Keratinocyte (primary cell): ENCODE measurements around the gene ALX4. TPM values are rescaled to one million over a fixed set of nuclear protein-coding genes. Genes with fewer than 3 reads are reported as not detected.

Experiments
- DNase-seq: peaks from one replicate; pipeline ENCODE4 v3.0.0-alpha.2; 2011; ENCODE audit warnings: low read depth, missing footprints, low spot score
- FAIRE-seq: peaks from 2 replicates; lab custom pipeline; 2011; peaks lifted over from hg19 to GRCh38; lab: Jason Lieb, UNC
- H2AFZ ChIP-seq: 2 replicates; pipeline ENCODE4 v1.6.0; 2012; ENCODE audit warnings: low read length, control low read depth, inconsistent platforms; ENCODE audit not compliant: control insufficient read depth
- H3K27ac ChIP-seq: 2 replicates; pipeline ENCODE4 v1.5.1; 2011; ENCODE audit warnings: low read length; ENCODE audit not compliant: control insufficient read depth, insufficient read depth
- H3K27me3 ChIP-seq: 3 replicates; pipeline ENCODE4 v1.6.0; 2011; ENCODE audit warnings: low read length; ENCODE audit not compliant: control insufficient read depth, insufficient read depth; ENCODE audit errors: extremely low read depth
- H3K36me3 ChIP-seq, 2 experiments: 2 replicates in 1 of 2; 3 replicates in 1 of 2; pipeline ENCODE4 v1.5.1; 2011; ENCODE audit warnings: low read length in 2 of 2, mild to moderate bottlenecking in 1 of 2; ENCODE audit not compliant: control insufficient read depth in 2 of 2, insufficient read depth in 2 of 2; ENCODE audit errors: extremely low read depth in 1 of 2
- H3K4me1 ChIP-seq: 3 replicates; pipeline ENCODE4 v1.5.1; 2011; ENCODE audit warnings: low read length; ENCODE audit not compliant: control insufficient read depth, insufficient read depth; ENCODE audit errors: extremely low read depth
- H3K4me2 ChIP-seq: 3 replicates; pipeline ENCODE4 v1.6.0; 2011; ENCODE audit warnings: low read depth, low read length; ENCODE audit not compliant: control insufficient read depth, insufficient read depth; ENCODE audit errors: extremely low read depth
- H3K4me3 ChIP-seq, 3 experiments: fragments of 200-600 bp in 1 of 3; sonication (generic) in 1 of 3; 2 replicates in 2 of 3; 3 replicates in 1 of 3; pipeline ENCODE4 v1.5.1; 2011 to 2016; ENCODE audit warnings: low read length in 3 of 3, mild to moderate bottlenecking in 3 of 3, control low read depth in 2 of 3, inconsistent platforms in 1 of 3, low read depth in 1 of 3, mixed read lengths in 1 of 3, mixed run types in 1 of 3, moderate library complexity in 1 of 3; ENCODE audit not compliant: control insufficient read depth in 2 of 3, insufficient read depth in 2 of 3; ENCODE audit errors: extremely low read depth in 1 of 3
- H3K79me2 ChIP-seq: 2 replicates; pipeline ENCODE4 v1.6.0; 2012; ENCODE audit warnings: low read length; ENCODE audit not compliant: control insufficient read depth, insufficient read depth
- H3K9ac ChIP-seq: 3 replicates; pipeline ENCODE4 v1.6.0; 2011; ENCODE audit warnings: low read length; ENCODE audit not compliant: control insufficient read depth, insufficient read depth; ENCODE audit errors: extremely low read depth
- H3K9me1 ChIP-seq: 3 replicates; pipeline ENCODE4 v1.6.0; 2011; ENCODE audit warnings: low read length; ENCODE audit not compliant: control insufficient read depth, insufficient read depth; ENCODE audit errors: extremely low read depth
- H3K9me3 ChIP-seq: 2 replicates; pipeline ENCODE4 v1.5.1; 2012; ENCODE audit warnings: low read depth, low read length; ENCODE audit not compliant: control insufficient read depth
- H4K20me1 ChIP-seq: 3 replicates; pipeline ENCODE4 v1.6.0; 2011; ENCODE audit warnings: low read length; ENCODE audit not compliant: control insufficient read depth, insufficient read depth; ENCODE audit errors: extremely low read depth
- EZH2 ChIP-seq: IDR thresholded peaks from one replicate; pipeline ENCODE4 v1.6.1; 2012; ENCODE audit warnings: inconsistent platforms, mild to moderate bottlenecking, low read length, moderate library complexity
- dilution Hi-C: fragments of 300-500 bp; cut with MboI; formaldehyde crosslinking; loops from one replicate; pipeline ENCODE4 v1.7.0; 2020; ENCODE audit warnings: low sequenced_read_pairs; ENCODE audit not compliant: extremely low pct_ligation_motif_present
- polyA plus RNA-seq, 5 experiments: library from polyadenylated mRNA; depleted of rRNA in 3 of 5; stranded (reverse) in 3 of 5; stranded (forward) in 1 of 5; unstranded in 1 of 5; fragments of >200 nt; gene quantifications; 1 replicate in 1 of 5; 2 replicates in 3 of 5; 3 replicates in 1 of 5; pipeline versions ENCODE4 v1.2.1 to v1.2.3, GENCODE V29; 2011 to 2012; ENCODE audit warnings: missing spikeins in 2 of 5, low read depth in 1 of 5, low replicate concordance in 1 of 5
- TF ChIP-seq, protein P1 (sequence below), 3 experiments: IDR thresholded peaks in 1 of 3; conservative IDR thresholded peaks in 1 of 3; optimal IDR thresholded peaks in 1 of 3; 2 replicates in 2 of 3; 3 replicates in 1 of 3; pipeline versions ENCODE3 to v1.5.1; 2011; ENCODE audit warnings: low read length in 3 of 3, mild to moderate bottlenecking in 3 of 3, moderate library complexity in 2 of 3, control low read depth in 1 of 3, inconsistent platforms in 1 of 3; ENCODE audit not compliant: insufficient read depth in 2 of 3; ENCODE audit errors: extremely low read depth in 1 of 3

ALX4 gene
- polyA plus RNA-seq, 1 donor (not counting 4 experiments of a cell fraction or from before 2014, with no cell fraction given): not detected

DNA sequence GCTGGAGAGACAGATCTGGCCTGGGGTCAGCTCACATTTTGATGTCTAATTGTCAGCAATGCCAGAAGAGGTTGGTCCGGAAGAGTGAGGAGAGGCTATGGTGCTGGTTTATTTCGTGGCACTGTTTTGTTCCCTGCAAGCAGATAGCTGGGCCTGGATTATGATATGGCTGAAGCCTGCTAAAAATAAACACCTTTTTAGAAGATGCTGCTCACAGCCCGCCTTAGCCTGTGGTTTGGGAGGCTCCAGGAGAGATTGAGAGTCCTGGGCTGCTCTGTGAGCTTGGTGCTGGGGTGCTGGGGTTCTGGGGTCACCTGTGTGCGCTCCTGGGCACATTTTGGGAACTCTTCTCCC is 29.6 kb upstream of the ALX4 start:
- peaks cover 55% of the 10 kb centered on the region for H3K27me3 ChIP-seq
- no peaks in the 10 kb centered on the region for H3K4me1 ChIP-seq
- H4K20me1 ChIP-seq: no peaks in the 10 kb centered on the region

DNA sequence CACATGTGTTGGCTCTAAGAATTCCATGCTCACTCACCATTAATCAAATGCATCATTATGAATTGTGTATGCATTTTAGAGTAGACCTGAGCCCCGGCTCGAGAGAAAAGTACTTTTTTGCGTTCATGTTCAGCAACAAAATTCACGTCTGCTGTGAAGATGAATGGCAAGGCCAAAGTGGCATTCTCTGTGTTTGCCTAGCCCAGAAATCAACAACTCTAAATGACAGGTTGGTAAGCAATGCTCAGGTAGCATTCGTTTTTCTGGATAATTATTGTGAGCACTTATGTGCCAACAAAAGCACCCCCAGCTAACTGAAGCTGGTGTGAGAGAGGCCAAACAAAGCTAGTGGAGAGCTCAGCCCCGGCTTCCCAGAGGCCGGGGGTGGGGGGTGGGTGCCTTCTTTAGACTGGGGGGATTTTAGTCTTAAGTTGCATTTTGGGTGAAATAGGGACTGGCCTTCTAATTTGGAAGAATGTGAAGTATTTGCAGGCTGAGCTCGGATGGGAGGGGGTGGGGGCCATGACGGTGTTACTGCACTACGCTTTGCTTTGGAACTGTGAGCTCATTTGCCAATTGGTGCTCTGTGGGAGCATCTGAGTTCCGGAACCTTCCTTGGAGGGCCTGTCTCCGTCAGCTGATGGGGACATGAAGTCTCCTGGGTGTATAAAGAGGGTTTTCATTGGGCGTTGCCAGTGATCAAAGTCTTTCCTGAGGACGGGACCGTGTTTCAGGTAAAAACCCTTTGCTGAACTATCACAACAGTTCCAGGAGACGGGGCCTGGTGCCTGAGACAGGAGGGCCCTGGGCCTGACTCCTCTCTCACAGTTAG is 29.0 kb upstream of the ALX4 start:
- no peak overlapping the region for H3K27ac ChIP-seq
- TF ChIP-seq, protein P1, sequence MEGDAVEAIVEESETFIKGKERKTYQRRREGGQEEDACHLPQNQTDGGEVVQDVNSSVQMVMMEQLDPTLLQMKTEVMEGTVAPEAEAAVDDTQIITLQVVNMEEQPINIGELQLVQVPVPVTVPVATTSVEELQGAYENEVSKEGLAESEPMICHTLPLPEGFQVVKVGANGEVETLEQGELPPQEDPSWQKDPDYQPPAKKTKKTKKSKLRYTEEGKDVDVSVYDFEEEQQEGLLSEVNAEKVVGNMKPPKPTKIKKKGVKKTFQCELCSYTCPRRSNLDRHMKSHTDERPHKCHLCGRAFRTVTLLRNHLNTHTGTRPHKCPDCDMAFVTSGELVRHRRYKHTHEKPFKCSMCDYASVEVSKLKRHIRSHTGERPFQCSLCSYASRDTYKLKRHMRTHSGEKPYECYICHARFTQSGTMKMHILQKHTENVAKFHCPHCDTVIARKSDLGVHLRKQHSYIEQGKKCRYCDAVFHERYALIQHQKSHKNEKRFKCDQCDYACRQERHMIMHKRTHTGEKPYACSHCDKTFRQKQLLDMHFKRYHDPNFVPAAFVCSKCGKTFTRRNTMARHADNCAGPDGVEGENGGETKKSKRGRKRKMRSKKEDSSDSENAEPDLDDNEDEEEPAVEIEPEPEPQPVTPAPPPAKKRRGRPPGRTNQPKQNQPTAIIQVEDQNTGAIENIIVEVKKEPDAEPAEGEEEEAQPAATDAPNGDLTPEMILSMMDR (optimal IDR thresholded peaks at IDR 0.05 in 1 of 3, IDR thresholded peaks at IDR 0.05 in 1 of 3, conservative IDR thresholded peaks at IDR 0.05 in 1 of 3; ENCODE audit: extremely low read depth in 1 of 3, insufficient read depth in 2 of 3, low read length in 3 of 3): no peak
- TF ChIP-seq EZH2: no peak
- no peak overlapping the region for H3K4me3 ChIP-seq
- DNase-seq (no peak), FAIRE-seq (no peak)
- no peak overlapping the region for H3K9ac ChIP-seq
- no peaks in the 10 kb centered on the region for H3K9me1 ChIP-seq
- no peaks in the 10 kb centered on the region for H3K79me2 ChIP-seq
- no peak overlapping the region for H3K4me2 ChIP-seq
- dilution Hi-C loops: no loop called here
- H2AFZ ChIP-seq: no peak overlapping the region
- no peaks in the 10 kb centered on the region for H3K36me3 ChIP-seq
- no peaks in the 10 kb centered on the region for H3K4me1 ChIP-seq
- no peaks in the 10 kb centered on the region for H3K9me3 ChIP-seq
- H4K20me1 ChIP-seq: no peaks in the 10 kb centered on the region
- H3K27me3 ChIP-seq: peaks cover 58% of the 10 kb centered on the region

More for the DNA sequence above, 29.6 kb upstream of the ALX4 start:
- no peak for TF ChIP-seq EZH2
- TF ChIP-seq, protein P1 (optimal IDR thresholded peaks at IDR 0.05 in 1 of 3, IDR thresholded peaks at IDR 0.05 in 1 of 3, conservative IDR thresholded peaks at IDR 0.05 in 1 of 3; ENCODE audit: extremely low read depth in 1 of 3, insufficient read depth in 2 of 3, low read length in 3 of 3): no peak
- Histone ChIP-seq H3K27ac (no peak overlapping the region), H3K9me3 (no peaks in the 10 kb centered on the region), H3K79me2 (no peaks in the 10 kb centered on the region), H3K4me3 (no peak overlapping the region), H2AFZ (no peak overlapping the region), H3K4me2 (no peak overlapping the region), H3K36me3 (no peaks in the 10 kb centered on the region), H3K9me1 (no peaks in the 10 kb centered on the region), H3K9ac (no peak overlapping the region)
- no peak for FAIRE-seq
- dilution Hi-C loops: no loop called here
- DNase-seq: no peak
